GM23338 (cell line): ENCODE measurements around the gene NKX2-3.

Experiments used
- CTCF ChIP-seq, 2 experiments: fragments of 200-600 bp in 1 of 2; sonication (generic) in 1 of 2; conservative IDR thresholded peaks; 2 replicates each; pipeline versions ENCODE4 v1.5.1 to v1.6.1; 2016 to 2017; ENCODE audit warnings: antibody characterized with exemption in 2 of 2, low read depth in 2 of 2, mild to moderate bottlenecking in 2 of 2, moderate library complexity in 1 of 2
- EZH2 ChIP-seq: fragments of 200-600 bp; sonication (generic); IDR thresholded peaks from one replicate; pipeline ENCODE4 v1.8.0; 2017; ENCODE audit warnings: antibody characterized with exemption, mild to moderate bottlenecking, low read depth; ENCODE audit not compliant: unreplicated experiment

- no peak for TF ChIP-seq EZH2
- no peak for TF ChIP-seq CTCF (conservative IDR thresholded peaks at IDR 0.05; ENCODE audit: low read depth in 2 of 2)
Measured at GRCh38 chr10:99555825-99556523, 23.2 kb downstream of the NKX2-3 start.
